Omental fat pad (tissue), 4 donors: ENCODE data around the gene PSPH. TPM values are rescaled to one million over a fixed set of nuclear protein-coding genes. Genes with fewer than 3 reads are reported as not detected.
"Not testable (repeated sequence)": the region's sequence is repeated elsewhere in the genome, so short reads cannot be mapped to it uniquely, and the experiment has no call there.

Experiments used
- ATAC-seq: fragments of 150-250 bp; one replicate; pipeline ENCODE4 v1.9.1; 2016; ENCODE audit warnings: mild to moderate bottlenecking, moderate library complexity; ENCODE audit not compliant: low FRiP score
- DNase-seq: peaks from one replicate; pipeline ENCODE4 v3.0.0-alpha.2; 2019; ENCODE audit warnings: low spot score
- total RNA-seq, 4 donors: library from RNA; depleted of rRNA; stranded (reverse); fragments of >200 nt; gene quantifications; one replicate each; pipeline ENCODE4 v1.1.0, GENCODE V29; 2016
- TF ChIP-seq, protein P1 (sequence below), 3 donors: fragments of 450-650 bp; IDR thresholded peaks; one replicate each; pipeline ENCODE4 v1.5.1; 2016 to 2017; ENCODE audit warnings: antibody characterized with exemption in 3 of 3, mild to moderate bottlenecking in 3 of 3, moderate library complexity in 2 of 3

Gene PSPH
- total RNA-seq, 4 donors from 2014 or later = 6.8 to 12.5 (median 11.2) TPM

DNA sequence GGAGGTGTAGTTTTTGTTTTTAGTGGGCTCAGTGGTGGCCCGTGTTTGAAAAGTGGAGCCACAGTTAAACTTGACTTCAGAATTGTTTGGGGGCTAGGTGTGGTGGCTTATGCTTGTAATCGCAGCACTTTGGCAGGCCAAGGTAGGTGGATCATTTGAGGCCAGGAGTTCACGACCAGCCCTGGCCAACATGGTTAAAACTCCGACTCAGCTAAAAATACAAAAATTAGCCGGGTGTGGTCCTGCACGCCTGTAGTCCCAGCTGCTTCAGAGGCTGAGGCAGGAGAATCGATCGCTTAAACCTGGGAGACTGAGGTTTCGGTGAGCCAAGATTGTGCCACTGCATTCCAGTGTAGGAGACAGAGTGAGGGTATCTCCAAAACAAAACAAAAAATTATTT, 2.1 kb upstream of the PSPH start:
- DNase-seq (no peak), ATAC-seq (no peak)
- TF ChIP-seq, protein P1, sequence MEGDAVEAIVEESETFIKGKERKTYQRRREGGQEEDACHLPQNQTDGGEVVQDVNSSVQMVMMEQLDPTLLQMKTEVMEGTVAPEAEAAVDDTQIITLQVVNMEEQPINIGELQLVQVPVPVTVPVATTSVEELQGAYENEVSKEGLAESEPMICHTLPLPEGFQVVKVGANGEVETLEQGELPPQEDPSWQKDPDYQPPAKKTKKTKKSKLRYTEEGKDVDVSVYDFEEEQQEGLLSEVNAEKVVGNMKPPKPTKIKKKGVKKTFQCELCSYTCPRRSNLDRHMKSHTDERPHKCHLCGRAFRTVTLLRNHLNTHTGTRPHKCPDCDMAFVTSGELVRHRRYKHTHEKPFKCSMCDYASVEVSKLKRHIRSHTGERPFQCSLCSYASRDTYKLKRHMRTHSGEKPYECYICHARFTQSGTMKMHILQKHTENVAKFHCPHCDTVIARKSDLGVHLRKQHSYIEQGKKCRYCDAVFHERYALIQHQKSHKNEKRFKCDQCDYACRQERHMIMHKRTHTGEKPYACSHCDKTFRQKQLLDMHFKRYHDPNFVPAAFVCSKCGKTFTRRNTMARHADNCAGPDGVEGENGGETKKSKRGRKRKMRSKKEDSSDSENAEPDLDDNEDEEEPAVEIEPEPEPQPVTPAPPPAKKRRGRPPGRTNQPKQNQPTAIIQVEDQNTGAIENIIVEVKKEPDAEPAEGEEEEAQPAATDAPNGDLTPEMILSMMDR (IDR thresholded peaks at IDR 0.05) = no peak

DNA sequence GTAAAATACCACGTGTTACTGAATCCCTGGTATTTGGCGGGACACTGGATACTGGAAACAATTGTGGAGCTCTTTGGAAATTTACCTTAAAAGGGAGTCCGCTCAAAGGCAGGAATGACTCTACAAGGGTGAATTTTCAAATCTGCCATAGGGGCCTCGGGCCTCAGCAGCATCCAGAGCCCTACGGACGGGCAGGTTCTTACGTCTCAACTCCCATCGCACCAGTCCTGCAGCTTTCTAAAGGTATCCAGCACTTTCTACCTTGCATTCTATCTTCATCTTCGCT, 248 bp downstream of the PSPH start:
- ATAC-seq (no peak), DNase-seq (no peak)
- TF ChIP-seq, protein P1 (IDR thresholded peaks at IDR 0.05) = no peak

DNA sequence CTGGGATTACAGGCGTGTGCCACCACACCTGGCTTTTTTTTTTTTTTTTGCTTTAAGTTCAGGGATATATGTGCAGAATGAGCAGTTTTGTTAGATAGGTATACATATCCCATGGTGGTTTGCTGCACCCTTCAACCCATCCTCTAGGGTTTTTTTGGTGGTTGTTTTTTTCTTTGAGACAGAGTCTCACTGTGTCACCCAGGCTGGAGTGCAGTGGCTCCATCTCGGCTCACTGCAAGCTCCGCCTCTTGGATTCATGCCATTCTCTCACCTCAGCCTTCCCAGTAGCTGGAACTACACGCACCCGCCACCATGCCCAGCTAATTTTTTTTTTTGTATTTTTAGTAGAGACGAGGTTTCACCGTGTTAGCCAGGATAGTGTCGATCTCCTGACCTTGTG, 2.5 kb downstream of the PSPH start:
- not testable (repeated sequence) for DNase-seq, ATAC-seq

DNA sequence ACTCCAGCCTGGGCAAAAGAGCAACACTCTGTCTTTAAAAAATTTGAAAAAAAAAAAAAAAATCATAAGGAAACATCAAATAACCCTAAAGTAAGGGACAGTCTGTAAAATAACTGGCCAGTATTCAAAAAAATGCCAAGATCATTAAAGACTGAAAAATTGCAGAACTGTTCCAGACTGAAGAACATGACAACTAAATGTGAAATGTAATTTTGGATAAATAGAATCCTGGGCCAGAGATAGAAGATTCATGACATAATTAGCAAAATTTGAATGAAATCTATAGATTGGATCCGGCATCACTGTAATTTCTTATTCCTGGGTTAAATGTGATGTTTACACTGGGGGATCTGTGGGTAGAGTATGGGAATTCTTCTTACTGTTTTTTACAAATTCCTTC, 3.0 kb downstream of the PSPH start:
- ATAC-seq (no peak), DNase-seq (no peak)
- TF ChIP-seq, protein P1 (IDR thresholded peaks at IDR 0.05) = no peak

DNA sequence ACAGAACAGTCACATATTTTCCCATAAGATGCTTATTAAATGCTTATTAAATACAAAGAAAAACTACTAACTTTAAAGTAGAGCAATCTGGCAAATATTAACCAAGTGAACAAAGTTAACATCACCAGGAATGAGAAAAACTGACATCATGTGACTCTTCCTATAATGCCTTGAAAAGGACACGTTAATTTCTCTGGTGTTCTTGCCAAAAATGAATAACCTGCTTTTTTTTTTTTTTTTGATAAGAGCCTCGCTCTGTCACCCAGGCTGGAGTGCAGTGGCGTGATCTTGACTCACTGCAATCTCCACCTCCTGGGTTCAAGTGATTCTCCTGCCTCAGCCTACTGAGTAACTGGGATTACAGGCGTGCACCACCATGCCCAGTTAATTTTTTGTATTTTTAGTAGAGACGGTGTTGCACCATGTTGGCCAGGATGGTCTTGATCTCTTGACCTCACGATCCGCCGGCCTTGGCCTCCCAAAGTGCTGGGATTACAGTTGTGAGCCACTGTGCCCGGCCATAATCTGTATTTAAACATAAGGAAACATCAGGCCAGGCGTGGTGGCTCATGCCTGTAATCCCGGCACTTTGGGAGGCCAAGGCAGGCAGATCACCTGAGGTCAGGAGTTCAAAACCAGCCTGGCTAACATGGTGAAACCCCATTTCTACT, 3.7 kb downstream of the PSPH start:
- not testable (repeated sequence) for DNase-seq, ATAC-seq

DNA sequence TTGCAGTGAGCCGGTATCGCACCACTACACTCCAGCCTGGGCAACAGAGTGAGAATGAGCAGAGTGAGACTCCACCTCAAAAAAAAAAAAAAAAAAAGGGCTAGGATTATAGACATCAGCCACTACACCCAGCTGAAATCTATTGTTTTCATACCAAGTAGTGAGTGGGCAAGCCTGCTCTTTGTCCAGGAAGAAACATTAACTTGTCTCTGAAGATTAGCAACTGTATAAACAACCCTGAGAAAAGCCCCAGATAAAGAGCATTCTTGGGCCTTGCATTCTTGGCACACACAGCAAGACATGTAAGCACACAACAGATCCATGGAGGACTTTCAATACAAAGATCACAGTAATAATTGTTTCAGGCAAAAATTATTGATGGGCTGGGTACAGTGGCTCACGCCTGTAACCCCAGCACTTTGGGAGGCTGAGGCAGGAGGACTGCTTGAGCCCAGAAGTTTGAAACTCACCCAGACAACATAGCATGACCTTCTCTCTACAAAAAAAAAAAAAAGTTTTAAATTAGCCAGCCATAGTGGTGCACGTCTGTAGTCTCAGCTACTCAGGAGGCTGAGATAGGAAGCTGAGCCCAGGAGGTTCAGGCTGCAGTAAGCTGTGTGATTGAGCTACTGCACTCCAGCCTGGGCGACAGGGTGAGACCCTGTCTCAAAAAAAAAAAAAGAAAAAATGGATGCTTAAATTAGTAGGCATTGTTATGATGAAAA, 4.4 kb downstream of the PSPH start:
- TF ChIP-seq, protein P1 (IDR thresholded peaks at IDR 0.05) = no peak
- no peak for DNase-seq
- no peak for ATAC-seq

DNA sequence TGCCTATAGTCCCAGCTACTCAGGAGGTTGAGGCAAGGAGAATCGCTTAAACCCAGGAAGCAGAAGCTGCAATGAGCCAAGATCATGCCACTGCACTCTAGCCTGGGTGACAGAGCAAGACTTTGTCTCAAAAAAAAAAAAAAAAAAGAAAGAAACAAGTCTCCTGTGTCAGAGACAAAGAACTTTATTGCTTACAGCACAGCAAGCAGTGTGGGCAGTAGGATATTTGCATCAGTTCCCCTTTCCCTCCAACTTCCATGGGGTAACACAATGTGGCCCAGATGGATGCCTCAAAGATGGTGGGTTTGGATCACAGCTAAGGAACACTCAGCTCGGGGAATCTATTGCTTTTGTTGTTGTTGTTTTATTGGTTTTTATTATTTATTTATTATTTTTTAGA, 5.5 kb downstream of the PSPH start:
- ATAC-seq, DNase-seq: not testable (repeated sequence)

DNA sequence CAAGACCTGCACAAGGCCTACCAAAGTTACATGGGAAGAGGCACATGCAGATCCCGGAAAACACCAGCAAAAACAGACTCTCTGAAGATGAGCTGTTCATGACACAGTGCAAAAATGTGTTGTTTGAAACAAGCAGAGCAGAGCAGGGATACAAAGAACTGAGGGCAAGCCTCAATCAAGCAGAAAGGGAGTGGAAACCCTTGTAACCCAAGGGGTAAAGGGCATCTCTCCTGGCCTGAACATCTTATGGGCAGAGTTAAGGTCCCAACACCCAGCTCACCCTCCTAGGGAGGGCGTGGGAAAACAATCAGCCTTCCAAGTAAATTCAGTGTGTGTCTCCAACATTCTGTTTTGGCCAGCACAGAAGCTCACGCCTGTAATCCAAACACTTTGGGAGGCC, 10.5 kb downstream of the PSPH start:
- no peak for ATAC-seq
- TF ChIP-seq, protein P1 (IDR thresholded peaks at IDR 0.05) = no peak

More for the DNA sequence above, 10.5 kb downstream of the PSPH start:
- no peak for DNase-seq
